Embryonic facial prominence (tissue), 1 donor: ENCODE data around the gene MAN1C1.

Experiments used
- DNase-seq: peaks from one replicate; pipeline ENCODE4 v3.0.0-alpha.2; 2016; ENCODE audit errors: extremely low spot score

Gene MAN1C1

GRCh38 chr1:25782608-25783201 is 166.1 kb downstream of the MAN1C1 start:
- DNase-seq: no peak

GRCh38 chr1:25784575-25785051 is 168.0 kb downstream of the MAN1C1 start:
- DNase-seq: no peak

GRCh38 chr1:25785333-25786067 is 168.9 kb downstream of the MAN1C1 start:
- DNase-seq: no peak

GRCh38 chr1:25786887-25787759 is 170.5 kb downstream of the MAN1C1 start:
- no peak for DNase-seq

- no peak for DNase-seq
Measured at GRCh38 chr1:25787760-25788166, 171.2 kb downstream of the MAN1C1 start.

GRCh38 chr1:25790472-25790871 is 173.9 kb downstream of the MAN1C1 start:
- DNase-seq: no peak

GRCh38 chr1:25792115-25792514 is 175.5 kb downstream of the MAN1C1 start:
- no peak for DNase-seq

GRCh38 chr1:25793585-25794170 is 177.1 kb downstream of the MAN1C1 start:
- no peak for DNase-seq

GRCh38 chr1:25794325-25794724 is 177.7 kb downstream of the MAN1C1 start:
- no peak for DNase-seq

GRCh38 chr1:25795211-25795610 is 178.6 kb downstream of the MAN1C1 start:
- DNase-seq: no peak

- no peak for DNase-seq
Measured at GRCh38 chr1:25795946-25796810, 179.6 kb downstream of the MAN1C1 start.

GRCh38 chr1:25796811-25797458 is 180.3 kb downstream of the MAN1C1 start:
- DNase-seq: no peak

GRCh38 chr1:25797939-25798338 is 181.3 kb downstream of the MAN1C1 start:
- DNase-seq: no peak

GRCh38 chr1:25798666-25799351 is 182.2 kb downstream of the MAN1C1 start:
- DNase-seq: no peak

- no peak for DNase-seq
Measured at GRCh38 chr1:25799352-25799934, 182.9 kb downstream of the MAN1C1 start.

- DNase-seq: no peak
Measured at GRCh38 chr1:25799935-25800702, 183.5 kb downstream of the MAN1C1 start, which contains the start of gene SELENON. TSS of gene SELENON (plus strand) at chr1:25800193. CDS start at chr1:25800231, 38 bp downstream.

GRCh38 chr1:25800703-25801377 is 184.2 kb downstream of the MAN1C1 start:
- DNase-seq: no peak

GRCh38 chr1:25802915-25803314 is 186.3 kb downstream of the MAN1C1 start:
- no peak for DNase-seq
